ENCODE results near the gene SDCCAG8.
"Not testable (repeated sequence)": the region's sequence is repeated elsewhere in the genome, so short reads cannot be mapped to it uniquely, and the experiment has no call there.

SDCCAG8 gene

GRCh38 chr1:243255791-243256512 lies at the start of gene SDCCAG8:
TSS of gene SDCCAG8 (plus strand) at chr1:243256041. CDS start at chr1:243256174, 133 bp downstream.
- DNase-seq: peak; percentile 99

GRCh38 chr1:243211984-243212383 lies 43.9 kb upstream of the SDCCAG8 start:
- not testable (repeated sequence) for DNase-seq

- DNase-seq: no peak
Observed at GRCh38 chr1:243213045-243213787, 42.6 kb upstream of the SDCCAG8 start.

GRCh38 chr1:243215276-243215875 lies 40.5 kb upstream of the SDCCAG8 start:
- not testable (repeated sequence) for DNase-seq

GRCh38 chr1:243216741-243217140 lies 39.1 kb upstream of the SDCCAG8 start:
- DNase-seq: no peak

GRCh38 chr1:243217349-243217748 lies 38.5 kb upstream of the SDCCAG8 start:
- DNase-seq: no peak

GRCh38 chr1:243218059-243218458 lies 37.8 kb upstream of the SDCCAG8 start:
- DNase-seq: no peak

GRCh38 chr1:243227622-243228021 lies 28.2 kb upstream of the SDCCAG8 start:
- DNase-seq: no peak

GRCh38 chr1:243229526-243229925 lies 26.3 kb upstream of the SDCCAG8 start:
- no peak for DNase-seq

- DNase-seq: no peak
Observed at GRCh38 chr1:243230914-243231313, 24.9 kb upstream of the SDCCAG8 start.

- peak; percentile 69 for DNase-seq
Observed at GRCh38 chr1:243233908-243234307, 21.9 kb upstream of the SDCCAG8 start.

- DNase-seq: peak; percentile 72
Observed at GRCh38 chr1:243234978-243235647, 20.7 kb upstream of the SDCCAG8 start.

GRCh38 chr1:243236604-243237252 lies 19.1 kb upstream of the SDCCAG8 start:
- DNase-seq: no peak

- DNase-seq: no peak
Observed at GRCh38 chr1:243244432-243244841, 11.4 kb upstream of the SDCCAG8 start.

GRCh38 chr1:243246916-243247315 lies 8.9 kb upstream of the SDCCAG8 start:
- DNase-seq: no peak

- DNase-seq: no peak
Observed at GRCh38 chr1:243247901-243248300, 7.9 kb upstream of the SDCCAG8 start.

- DNase-seq: no peak
Observed at GRCh38 chr1:243249214-243249613, 6.6 kb upstream of the SDCCAG8 start.

GRCh38 chr1:243250102-243250501 lies 5.7 kb upstream of the SDCCAG8 start:
- DNase-seq: no peak

GRCh38 chr1:243251539-243251938 lies 4.3 kb upstream of the SDCCAG8 start:
- DNase-seq: no peak

GRCh38 chr1:243253211-243253925 lies 2.5 kb upstream of the SDCCAG8 start:
- DNase-seq: no peak

GRCh38 chr1:243253926-243254232 lies 2.0 kb upstream of the SDCCAG8 start:
- DNase-seq: no peak

GRCh38 chr1:243254233-243254926 lies 1.5 kb upstream of the SDCCAG8 start:
- no peak for DNase-seq

Data from NCI-H1694 (cell line).